Activated CD4-positive, CD25-positive, alpha-beta regulatory T cell treated with anti-CD3 and anti-CD28 coated beads, Interleukin-2, amount 50 U/mL, for 72 hours (primary cell): ENCODE measurements around the gene MED25.

Experiments
- DNase-seq: peaks from one replicate; pipeline ENCODE4 v3.0.0; 2021

The MED25 gene

GRCh38 chr19:49875857-49876421 is 57.9 kb downstream of the MED25 start:
- peak; percentile 55 for DNase-seq

- peak; percentile 98 for DNase-seq
Measured at GRCh38 chr19:49876422-49877019, 58.4 kb downstream of the MED25 start.

- peak; percentile 94 for DNase-seq
Measured at GRCh38 chr19:49877020-49877878, 59.2 kb downstream of the MED25 start, which contains the start of the genes AKT1S1 and TBC1D17. Gene AKT1S1 (minus strand): TSS chr19:49877355. CDS start chr19:49873295, 4,060 bp downstream. Gene TBC1D17 (plus strand): TSS chr19:49877702. CDS start chr19:49877724, 22 bp downstream.

- peak; percentile 98 for DNase-seq
Measured at GRCh38 chr19:49877879-49878743, 60.0 kb downstream of the MED25 start.

GRCh38 chr19:49878744-49879070 is 60.6 kb downstream of the MED25 start:
- no peak for DNase-seq

- no peak for DNase-seq
Measured at GRCh38 chr19:49879243-49879963, 61.3 kb downstream of the MED25 start.

GRCh38 chr19:49880162-49880869 is 62.2 kb downstream of the MED25 start:
- no peak for DNase-seq

GRCh38 chr19:49881186-49881585 is 63.1 kb downstream of the MED25 start:
- no peak for DNase-seq

- DNase-seq: no peak
Measured at GRCh38 chr19:49881672-49882394, 63.7 kb downstream of the MED25 start.

- DNase-seq: no peak
Measured at GRCh38 chr19:49882643-49883042, 64.6 kb downstream of the MED25 start.

GRCh38 chr19:49883094-49883493 is 65.0 kb downstream of the MED25 start:
- no peak for DNase-seq

GRCh38 chr19:49884109-49884508 is 66.0 kb downstream of the MED25 start:
- DNase-seq: no peak

- no peak for DNase-seq
Measured at GRCh38 chr19:49884760-49885159, 66.7 kb downstream of the MED25 start.
